Ramos (cell line): ENCODE data around the gene CCDC160.

ENCODE experiments used
- in situ Hi-C: fragments of 300-500 bp; cut with MboI; formaldehyde crosslinking; loops from one replicate; pipeline ENCODE4 v1.14.3; 2022; ENCODE audit warnings: low sequenced_read_pairs; ENCODE audit not compliant: unreplicated experiment

The CCDC160 gene

DNA sequence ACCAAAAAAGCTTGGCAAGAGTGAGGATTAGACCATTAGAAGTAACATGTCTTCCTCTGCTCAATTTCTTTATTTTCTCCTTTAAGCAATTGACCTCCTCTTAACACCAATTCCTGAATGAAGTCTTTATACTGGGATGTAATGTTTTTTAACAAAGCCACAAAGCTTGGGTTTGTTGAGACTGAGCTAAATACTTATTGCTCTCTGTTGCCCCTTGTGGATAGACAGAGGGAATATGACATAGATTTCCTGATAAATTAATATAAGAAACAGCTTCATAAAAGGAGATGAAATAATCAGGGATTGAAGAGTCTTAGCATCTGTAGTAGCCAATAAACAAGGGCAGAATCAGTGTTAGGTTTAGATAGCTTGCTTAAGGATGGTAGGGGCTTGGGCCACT is 57.6 kb downstream of the CCDC160 start:
- in situ Hi-C loops, result no loop called here
